ENCODE results near the gene PDPR. TPM values are rescaled to one million over a fixed set of nuclear protein-coding genes. Genes with fewer than 3 reads are reported as not detected.
"Not testable (repeated sequence)": the region's sequence is repeated elsewhere in the genome, so short reads cannot be mapped to it uniquely, and the experiment has no call there.

Gene PDPR
- total RNA-seq, 1 donor from 2014 or later, result 30.4 TPM

- peaks cover 17% of the 10 kb centered on the region for H3K36me3 Mint-ChIP-seq (ENCODE audit: unreplicated experiment)
- H3K27me3 Mint-ChIP-seq (ENCODE audit: unreplicated experiment); H3K9me3 Mint-ChIP-seq (ENCODE audit: unreplicated experiment); H3K4me1 Mint-ChIP-seq (ENCODE audit: unreplicated experiment); H3K4me3 Mint-ChIP-seq (ENCODE audit: unreplicated experiment); DNase-seq (ENCODE audit: extremely low spot score, unreplicated experiment); H3K27ac Mint-ChIP-seq (ENCODE audit: unreplicated experiment): not testable (repeated sequence)
Observed at GRCh38 chr16:70206382-70206781, 92.2 kb downstream of the PDPR start.

Other genes with a start within 250 kb of the PDPR start
- gene CLEC18A, start 163.0 kb upstream of the PDPR start, total RNA-seq, result 1.1 and 1.2 TPM in 2 replicates
- 0.71 TPM in 1 of 2 replicates, not detected in the other for gene CLEC18C, start 59.5 kb downstream of the PDPR start, total RNA-seq
- gene EXOSC6, start 137.6 kb downstream of the PDPR start, total RNA-seq, result 55.2 and 66.2 TPM in 2 replicates
- 297 and 313 TPM in 2 replicates for gene AARS1, start 175.2 kb downstream of the PDPR start, total RNA-seq
- gene DDX19B, start 184.9 kb downstream of the PDPR start, total RNA-seq, result 30.0 and 37.1 TPM in 2 replicates
- gene DDX19A, start 232.6 kb downstream of the PDPR start, total RNA-seq, result 47.0 and 52.3 TPM in 2 replicates